GM18511 (cell line): ENCODE results near the gene ARSG.
"Not testable (repeated sequence)": the region's sequence is repeated elsewhere in the genome, so short reads cannot be mapped to it uniquely, and the experiment has no call there.

Source experiments
- ATAC-seq: cut with Tn5 transposase; IDR thresholded peaks from one replicate; pipeline ENCODE4 v1.9.1; 2021; ENCODE audit warnings: mild to moderate bottlenecking, moderate library complexity; ENCODE audit not compliant: unreplicated experiment

ARSG gene

DNA sequence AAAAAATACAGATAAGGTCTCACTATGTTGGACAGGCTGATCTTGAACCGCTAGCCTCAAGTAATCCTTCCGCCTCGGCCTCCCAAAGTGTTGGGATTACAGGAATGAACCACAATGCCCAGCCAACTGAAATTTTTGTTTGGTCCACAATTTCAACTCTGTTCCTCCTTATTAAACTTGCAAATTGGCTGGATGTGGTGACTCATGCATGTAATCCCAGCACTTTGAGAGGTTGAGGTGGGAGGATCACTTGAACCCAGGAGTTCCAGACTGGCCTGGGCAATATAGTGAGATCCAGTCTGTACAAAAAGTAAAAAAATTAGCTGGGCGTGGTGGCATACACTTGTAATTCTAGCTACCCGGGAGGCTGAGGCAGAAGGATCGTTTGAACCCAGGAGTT is 13.4 kb downstream of the ARSG start:
- no peak for ATAC-seq

GRCh38 chr17:68305142-68305541 is 13.8 kb downstream of the ARSG start:
- no peak for ATAC-seq

DNA sequence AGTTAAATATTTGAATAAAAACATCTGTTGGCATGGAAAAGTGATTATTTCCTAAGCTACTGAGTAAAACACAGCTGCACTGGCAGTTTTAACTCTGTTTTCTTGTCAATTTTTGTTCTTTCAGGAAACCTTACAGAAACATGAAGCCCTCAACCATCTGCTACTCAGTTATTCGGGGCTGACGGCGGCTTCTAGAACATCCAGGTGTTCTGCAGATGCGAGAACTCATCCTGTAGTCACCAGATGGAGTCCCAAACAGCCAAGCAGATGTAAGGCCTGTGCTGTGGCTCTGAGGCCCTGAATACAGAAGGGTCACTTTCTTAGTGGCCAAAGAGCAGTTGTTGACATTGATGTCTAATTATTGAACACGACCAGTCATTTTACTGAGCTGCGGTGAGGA is 15.5 kb downstream of the ARSG start:
- no peak for ATAC-seq

GRCh38 chr17:68307443-68307842 is 16.1 kb downstream of the ARSG start:
- ATAC-seq, result no peak

DNA sequence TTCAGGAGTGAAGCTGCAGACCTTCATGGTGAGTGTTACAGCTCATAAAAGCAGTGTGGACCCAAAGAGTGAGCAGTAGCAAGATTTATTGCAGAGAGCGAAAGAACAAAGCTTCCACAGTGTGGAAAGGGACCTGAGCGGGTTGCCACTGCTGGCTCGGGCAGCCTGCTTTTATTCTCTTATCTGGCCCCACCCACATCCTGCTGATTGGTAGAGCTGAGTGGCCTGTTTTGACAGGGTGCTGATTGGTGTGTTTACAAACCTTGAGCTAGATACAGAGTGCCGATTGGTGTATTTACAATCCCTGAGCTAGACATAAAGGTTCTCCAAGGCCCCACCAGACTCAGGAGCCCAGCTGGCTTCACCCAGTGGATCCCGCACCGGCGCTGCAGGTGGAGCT is 17.2 kb downstream of the ARSG start:
- ATAC-seq, result not testable (repeated sequence)

GRCh38 chr17:68309066-68309670 is 17.9 kb downstream of the ARSG start:
- ATAC-seq, result not testable (repeated sequence)

- no peak for ATAC-seq
Observed at GRCh38 chr17:68310152-68310551, 18.9 kb downstream of the ARSG start.

GRCh38 chr17:68314916-68315535 is 23.7 kb downstream of the ARSG start:
- ATAC-seq, result no peak

- no peak for ATAC-seq
Observed at GRCh38 chr17:68315930-68316329, 24.6 kb downstream of the ARSG start.

DNA sequence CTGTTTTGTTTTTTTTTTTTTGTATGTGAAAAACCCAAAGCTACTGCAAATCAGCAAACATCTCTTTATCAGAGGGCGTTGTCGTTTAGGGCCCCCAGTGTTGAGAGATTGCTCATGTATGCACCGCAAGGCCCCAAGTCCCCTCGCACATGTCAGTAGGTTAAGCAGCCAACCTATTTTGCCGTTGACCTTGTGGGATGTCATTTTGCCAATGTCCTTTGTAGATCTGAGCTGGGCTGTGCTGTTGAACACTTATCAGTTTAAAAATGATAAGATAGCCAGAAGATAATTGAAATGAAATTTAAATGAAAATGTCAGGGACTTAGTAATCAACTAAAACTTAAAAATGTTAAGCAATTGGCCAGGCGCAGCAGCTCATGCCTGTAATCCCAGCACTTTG is 26.2 kb downstream of the ARSG start:
- no peak for ATAC-seq

GRCh38 chr17:68318103-68318991 is 27.1 kb downstream of the ARSG start:
- peak; percentile 54 for ATAC-seq

DNA sequence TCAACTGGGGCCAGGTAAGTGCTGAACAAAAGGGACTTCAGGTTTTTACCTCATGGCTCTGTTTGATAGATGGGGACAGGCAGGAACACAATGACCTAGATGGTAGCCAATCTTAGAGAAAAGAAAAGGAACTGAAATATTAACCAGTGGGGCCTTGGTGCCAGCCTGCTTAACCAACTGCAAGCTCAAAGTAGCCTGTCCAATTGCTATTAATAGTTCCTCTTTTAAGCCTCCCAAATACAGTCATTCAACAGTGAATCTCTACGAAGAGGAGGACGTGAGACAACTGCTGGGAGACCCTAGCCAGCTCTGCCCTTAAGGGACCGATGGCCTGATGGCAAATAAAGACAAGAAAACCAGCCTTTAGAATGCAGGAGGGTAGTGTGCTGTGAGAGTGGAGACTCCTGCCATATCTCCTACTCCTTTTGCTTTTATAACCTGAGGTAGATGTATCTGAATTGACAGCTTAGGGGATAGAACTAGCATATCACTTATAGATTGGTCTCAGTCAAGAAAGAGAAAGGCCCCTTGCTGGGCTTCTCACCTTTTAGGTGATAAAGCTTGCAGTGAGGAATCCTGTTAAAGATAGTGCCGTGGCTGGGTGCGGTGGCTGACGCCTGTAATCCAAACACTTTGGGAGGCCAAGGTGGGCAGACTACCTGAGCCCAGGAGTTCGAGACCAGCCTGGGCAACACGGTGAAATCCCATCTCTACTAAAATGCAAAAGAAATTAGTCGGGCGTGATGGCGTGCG is 28.3 kb downstream of the ARSG start:
- ATAC-seq, result peak; percentile 69

- ATAC-seq, result no peak
Observed at GRCh38 chr17:68320311-68320865, 29.1 kb downstream of the ARSG start.

DNA sequence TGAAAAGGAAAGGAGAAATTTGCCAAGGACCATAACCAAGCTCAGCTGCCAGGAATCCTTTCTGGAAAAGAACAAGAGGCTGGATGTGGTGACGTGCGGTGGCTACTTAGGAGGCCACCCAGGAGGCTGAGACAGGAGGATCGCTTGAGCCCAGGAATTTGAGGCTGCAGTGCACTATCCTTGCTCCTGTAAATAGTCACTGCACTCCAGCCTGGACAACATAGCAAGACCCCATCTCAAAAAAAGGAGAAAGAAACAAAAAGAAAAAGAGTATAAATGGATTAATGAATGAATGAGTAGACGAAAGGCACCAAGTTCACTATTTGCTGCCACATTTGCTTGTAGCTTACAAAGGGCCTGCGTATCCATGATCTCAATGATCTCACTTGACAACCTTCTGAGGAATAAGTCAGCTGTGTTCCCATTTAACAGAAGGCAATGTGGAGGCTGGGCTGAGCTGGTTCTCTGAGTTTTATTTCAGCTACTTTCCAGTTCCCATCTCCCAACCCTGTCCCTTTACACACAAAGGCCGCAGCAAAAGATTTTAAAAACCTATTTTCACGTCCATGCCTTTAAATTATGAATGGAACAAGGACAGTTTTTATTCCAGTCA is 29.8 kb downstream of the ARSG start:
- ATAC-seq, result no peak

- ATAC-seq, result no peak
Observed at GRCh38 chr17:68321556-68321954, 30.3 kb downstream of the ARSG start.

- ATAC-seq, result no peak
Observed at GRCh38 chr17:68322630-68323029, 31.3 kb downstream of the ARSG start.

DNA sequence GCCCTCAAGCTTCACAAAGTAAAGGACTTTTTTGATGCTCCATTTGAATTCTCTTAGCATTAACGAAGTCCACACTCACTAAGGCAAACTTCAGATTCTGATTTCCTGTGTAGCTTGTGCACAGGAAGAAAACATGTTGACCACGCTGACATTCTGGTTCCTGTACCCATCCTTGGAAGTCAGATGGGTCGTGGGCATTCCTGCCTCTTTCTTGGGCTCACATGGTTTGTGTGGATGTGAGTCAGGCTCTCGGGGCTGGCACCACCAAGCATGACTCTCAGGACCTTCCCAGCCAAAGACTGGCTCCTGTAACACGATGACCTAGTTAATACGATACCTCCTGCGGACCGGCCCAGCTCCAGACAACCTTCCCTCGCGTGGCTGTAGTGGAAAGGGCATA is 32.8 kb downstream of the ARSG start:
- ATAC-seq, result no peak

DNA sequence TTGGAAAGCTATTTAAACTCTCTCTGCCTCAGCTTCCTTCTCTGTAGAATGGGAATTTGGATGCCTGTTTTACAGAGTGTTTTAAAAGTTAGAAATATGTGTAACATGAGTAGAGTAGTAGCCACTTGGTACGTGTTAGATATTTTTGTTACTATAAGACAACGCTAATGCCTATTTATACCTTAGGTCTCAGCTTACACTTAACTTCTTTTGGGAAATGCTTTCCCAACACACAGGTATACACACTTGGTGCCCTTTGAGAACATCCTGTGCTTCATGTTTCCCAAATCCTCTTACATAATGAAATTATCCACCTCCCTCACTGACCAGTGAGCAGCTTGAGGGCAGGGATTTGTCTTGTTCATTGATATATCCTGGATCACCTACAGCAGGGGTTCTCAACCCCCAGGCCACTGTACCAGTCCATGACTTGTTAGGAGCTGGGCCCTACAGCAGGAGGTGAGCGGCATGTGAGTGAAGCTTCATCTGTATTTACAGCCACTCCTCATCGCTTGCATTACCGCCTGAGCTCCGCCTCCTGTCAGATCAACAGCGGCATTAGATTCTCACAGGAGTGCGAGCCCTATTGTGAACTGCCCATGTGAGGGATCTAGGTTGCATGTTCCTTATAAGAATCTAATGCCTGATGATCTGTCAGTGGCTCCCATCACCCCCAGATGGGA is 33.5 kb downstream of the ARSG start:
- no peak for ATAC-seq

DNA sequence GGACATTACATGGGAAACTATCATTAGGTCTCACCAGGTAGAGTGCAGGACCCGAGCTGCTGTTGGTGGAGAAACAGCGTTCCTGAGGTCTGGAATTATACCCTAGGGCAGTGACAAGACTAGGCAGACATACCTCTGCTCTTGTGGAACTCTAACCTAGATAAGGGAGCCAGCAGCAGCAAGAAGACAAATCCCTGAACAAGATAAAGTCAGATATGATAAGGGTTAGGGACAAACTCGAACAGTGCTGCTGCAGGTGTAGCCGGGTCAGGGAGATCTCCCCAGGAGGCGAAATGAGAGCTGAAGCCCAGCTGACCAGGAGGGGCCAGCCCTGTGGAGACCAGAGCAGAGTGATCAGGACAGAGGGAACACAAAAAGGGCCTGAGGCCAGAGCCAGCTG is 34.7 kb downstream of the ARSG start:
- ATAC-seq, result no peak

DNA sequence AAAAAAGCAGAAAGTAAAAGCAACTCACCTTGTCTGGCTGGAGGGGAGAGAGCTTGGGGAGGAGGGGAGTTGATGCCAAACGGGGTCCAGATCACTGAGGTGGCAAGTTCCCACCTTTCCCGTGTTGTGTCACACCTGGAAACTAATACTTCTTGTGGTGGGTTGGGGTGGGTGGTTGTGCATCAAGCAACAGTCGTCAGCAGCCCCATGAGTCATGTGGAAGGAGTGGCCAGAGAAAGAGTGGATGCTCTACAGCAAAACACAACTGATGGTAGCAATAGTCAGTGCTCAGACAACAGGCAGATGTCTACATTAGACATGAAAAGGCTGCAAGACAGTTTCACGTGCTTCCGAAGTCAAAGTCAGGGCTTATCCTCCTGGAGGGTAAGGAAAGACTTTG is 35.4 kb downstream of the ARSG start:
- no peak for ATAC-seq
